ENCODE measurements around the gene SCN5A.

DNA sequence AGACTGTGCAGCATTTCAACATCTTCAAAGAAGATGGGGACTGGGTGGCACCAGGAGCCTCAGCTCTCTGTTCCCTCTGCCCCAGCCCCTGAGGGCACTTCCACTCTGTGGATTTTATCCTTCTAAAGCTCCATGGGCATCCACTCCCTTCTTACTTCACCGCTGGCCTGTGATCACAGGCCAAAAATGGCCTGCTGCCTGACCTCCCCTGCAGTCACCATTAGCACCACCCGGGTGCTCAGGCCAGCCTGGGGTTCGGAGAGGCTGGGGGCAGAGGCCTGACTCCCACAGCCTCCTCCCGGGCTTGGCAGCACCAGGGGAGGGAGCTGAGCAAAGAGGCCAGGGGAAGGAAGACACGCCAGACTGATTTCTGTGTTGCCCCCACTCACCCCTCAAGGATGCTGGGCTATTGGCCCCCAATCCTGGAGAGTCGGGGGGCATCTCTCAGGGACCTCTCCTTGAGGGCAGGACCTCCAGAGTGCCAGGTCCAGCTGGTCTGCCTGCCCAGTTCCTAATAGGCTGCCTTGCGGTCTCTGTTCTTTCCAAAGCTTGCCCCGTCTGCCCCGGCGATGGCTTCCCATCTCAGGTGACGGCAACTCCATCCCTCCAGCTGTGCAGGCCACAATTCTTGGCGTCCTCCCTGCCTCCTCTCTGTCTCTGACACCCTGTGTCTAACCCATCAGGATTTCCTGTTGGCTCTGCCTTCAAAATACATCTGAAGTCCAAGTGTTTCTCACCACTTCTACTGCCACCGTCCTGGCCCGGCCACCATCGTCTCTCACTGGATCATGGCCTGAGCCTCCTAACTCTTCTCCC, 86.2 kb downstream of the SCN5A start:
- TF ChIP-seq, protein P1, sequence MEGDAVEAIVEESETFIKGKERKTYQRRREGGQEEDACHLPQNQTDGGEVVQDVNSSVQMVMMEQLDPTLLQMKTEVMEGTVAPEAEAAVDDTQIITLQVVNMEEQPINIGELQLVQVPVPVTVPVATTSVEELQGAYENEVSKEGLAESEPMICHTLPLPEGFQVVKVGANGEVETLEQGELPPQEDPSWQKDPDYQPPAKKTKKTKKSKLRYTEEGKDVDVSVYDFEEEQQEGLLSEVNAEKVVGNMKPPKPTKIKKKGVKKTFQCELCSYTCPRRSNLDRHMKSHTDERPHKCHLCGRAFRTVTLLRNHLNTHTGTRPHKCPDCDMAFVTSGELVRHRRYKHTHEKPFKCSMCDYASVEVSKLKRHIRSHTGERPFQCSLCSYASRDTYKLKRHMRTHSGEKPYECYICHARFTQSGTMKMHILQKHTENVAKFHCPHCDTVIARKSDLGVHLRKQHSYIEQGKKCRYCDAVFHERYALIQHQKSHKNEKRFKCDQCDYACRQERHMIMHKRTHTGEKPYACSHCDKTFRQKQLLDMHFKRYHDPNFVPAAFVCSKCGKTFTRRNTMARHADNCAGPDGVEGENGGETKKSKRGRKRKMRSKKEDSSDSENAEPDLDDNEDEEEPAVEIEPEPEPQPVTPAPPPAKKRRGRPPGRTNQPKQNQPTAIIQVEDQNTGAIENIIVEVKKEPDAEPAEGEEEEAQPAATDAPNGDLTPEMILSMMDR (IDR thresholded peaks at IDR 0.05; ENCODE audit: insufficient read depth, low read depth, low read length) = no peak
- TF ChIP-seq EZH2 (IDR thresholded peaks at IDR 0.05; ENCODE audit: insufficient read depth, low read length) = no peak
